ENCODE data around the gene TRIM8.

The TRIM8 gene

DNA sequence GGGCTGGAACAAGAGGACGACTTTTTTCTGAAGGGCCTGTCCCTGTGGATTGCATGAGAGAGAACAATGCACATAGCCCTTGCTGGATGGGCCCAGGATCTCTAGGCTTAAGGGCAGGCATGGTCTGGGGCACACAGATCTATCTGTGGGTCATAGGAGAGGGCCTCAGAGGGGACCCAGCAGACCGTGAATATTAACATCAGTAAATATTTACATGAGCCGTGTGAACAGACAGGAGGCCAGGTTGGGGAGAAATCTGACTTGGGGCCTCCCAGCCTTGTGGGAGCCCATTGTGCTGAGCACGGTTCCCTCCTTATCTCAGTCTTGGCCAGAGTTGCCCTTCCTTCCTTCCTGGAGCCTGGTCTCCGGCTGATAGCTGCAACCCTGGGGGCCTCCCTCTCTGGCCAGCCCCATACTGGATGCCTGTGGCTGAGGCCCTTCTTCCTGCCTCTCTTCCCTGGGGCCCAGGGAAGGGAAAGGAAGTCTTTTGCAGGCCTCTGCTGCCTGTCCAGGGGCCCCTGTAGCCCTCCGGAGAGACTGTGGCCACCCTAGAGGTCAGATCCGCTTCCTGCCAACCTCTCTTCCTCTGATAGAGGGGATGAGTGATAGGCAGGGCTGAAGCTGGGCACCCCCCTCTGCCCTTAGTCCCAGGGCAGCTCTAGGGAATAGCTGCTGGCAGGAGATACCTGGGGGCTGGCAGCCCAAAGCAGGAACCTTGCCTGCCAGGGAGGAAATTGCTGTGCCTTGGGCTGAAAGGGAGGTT is 44.5 kb upstream of the TRIM8 start:
- no peaks in the 10 kb centered on the region for H3K9me2 ChIP-seq (replicated peaks; ENCODE audit: insufficient read depth, low read length)
- no peaks in the 10 kb centered on the region for H3K9me3 ChIP-seq (ENCODE audit: insufficient read depth, low read length)
- no peaks in the 10 kb centered on the region for H3K36me3 ChIP-seq (ENCODE audit: low read length)
- H3K79me2 ChIP-seq (ENCODE audit: insufficient read depth, low read length): no peaks in the 10 kb centered on the region
- H4K20me1 ChIP-seq (ENCODE audit: low read depth, low read length): no peaks in the 10 kb centered on the region
- H3K27ac ChIP-seq (ENCODE audit: low read depth, low read length): no peak overlapping the region
- no peak overlapping the region for H2AFZ ChIP-seq (ENCODE audit: low read depth, low read length, severe bottlenecking)
- H3K27me3 ChIP-seq (ENCODE audit: low read length): no peaks in the 10 kb centered on the region
- no peak overlapping the region for H3K4me3 ChIP-seq (ENCODE audit: insufficient read depth, low read length, poor library complexity, severe bottlenecking)
- H3F3A ChIP-seq (ENCODE audit: insufficient read depth): no peaks in the 10 kb centered on the region
- no peak overlapping the region for H3K4me2 ChIP-seq (ENCODE audit: low read depth, low read length, poor library complexity, severe bottlenecking)
- TF ChIP-seq EZH2phosphoT487 (conservative IDR thresholded peaks at IDR 0.05; ENCODE audit: low read length): no peak
- TF ChIP-seq, protein P1, sequence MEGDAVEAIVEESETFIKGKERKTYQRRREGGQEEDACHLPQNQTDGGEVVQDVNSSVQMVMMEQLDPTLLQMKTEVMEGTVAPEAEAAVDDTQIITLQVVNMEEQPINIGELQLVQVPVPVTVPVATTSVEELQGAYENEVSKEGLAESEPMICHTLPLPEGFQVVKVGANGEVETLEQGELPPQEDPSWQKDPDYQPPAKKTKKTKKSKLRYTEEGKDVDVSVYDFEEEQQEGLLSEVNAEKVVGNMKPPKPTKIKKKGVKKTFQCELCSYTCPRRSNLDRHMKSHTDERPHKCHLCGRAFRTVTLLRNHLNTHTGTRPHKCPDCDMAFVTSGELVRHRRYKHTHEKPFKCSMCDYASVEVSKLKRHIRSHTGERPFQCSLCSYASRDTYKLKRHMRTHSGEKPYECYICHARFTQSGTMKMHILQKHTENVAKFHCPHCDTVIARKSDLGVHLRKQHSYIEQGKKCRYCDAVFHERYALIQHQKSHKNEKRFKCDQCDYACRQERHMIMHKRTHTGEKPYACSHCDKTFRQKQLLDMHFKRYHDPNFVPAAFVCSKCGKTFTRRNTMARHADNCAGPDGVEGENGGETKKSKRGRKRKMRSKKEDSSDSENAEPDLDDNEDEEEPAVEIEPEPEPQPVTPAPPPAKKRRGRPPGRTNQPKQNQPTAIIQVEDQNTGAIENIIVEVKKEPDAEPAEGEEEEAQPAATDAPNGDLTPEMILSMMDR (IDR thresholded peaks at IDR 0.05; ENCODE audit: insufficient read depth, low read length, poor library complexity, severe bottlenecking): no peak
- H3K9ac ChIP-seq (ENCODE audit: low read length): no peak overlapping the region

DNA sequence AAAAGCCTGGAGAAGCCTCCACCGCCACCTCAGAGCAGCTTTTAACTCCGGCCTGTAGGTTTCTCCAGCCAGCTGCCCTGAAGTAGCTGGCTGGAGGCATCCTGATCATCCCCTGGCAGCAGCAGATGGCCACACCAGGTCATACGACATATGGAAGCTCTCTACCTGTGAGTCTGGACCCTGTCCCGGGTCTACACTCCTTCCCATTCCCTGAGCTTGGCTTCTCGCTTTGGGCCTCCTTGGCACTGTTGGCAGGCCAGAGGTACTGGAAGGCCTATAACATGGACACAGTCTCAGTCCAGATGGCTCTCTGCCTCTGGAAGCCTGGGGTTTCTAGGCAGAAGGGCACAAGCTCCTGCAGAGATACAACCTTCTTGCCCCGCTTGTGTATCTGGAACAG is 43.5 kb upstream of the TRIM8 start:
- Histone ChIP-seq H3F3A (ENCODE audit: insufficient read depth) (no peaks in the 10 kb centered on the region), H4K20me1 (ENCODE audit: low read depth, low read length) (no peaks in the 10 kb centered on the region), H3K36me3 (ENCODE audit: low read length) (no peaks in the 10 kb centered on the region), H3K4me3 (ENCODE audit: insufficient read depth, low read length, poor library complexity, severe bottlenecking) (no peak overlapping the region), H3K4me2 (ENCODE audit: low read depth, low read length, poor library complexity, severe bottlenecking) (no peak overlapping the region), H3K9me3 (ENCODE audit: insufficient read depth, low read length) (no peaks in the 10 kb centered on the region), H3K27me3 (ENCODE audit: low read length) (no peaks in the 10 kb centered on the region), H2AFZ (ENCODE audit: low read depth, low read length, severe bottlenecking) (no peak overlapping the region), H3K9ac (ENCODE audit: low read length) (no peak overlapping the region), H3K9me2 (replicated peaks; ENCODE audit: insufficient read depth, low read length) (no peaks in the 10 kb centered on the region), H3K27ac (ENCODE audit: low read depth, low read length) (no peak overlapping the region), H3K79me2 (ENCODE audit: insufficient read depth, low read length) (no peaks in the 10 kb centered on the region)
- TF ChIP-seq EZH2phosphoT487 (conservative IDR thresholded peaks at IDR 0.05; ENCODE audit: low read length): no peak
- TF ChIP-seq, protein P1 (IDR thresholded peaks at IDR 0.05; ENCODE audit: insufficient read depth, low read length, poor library complexity, severe bottlenecking): no peak

DNA sequence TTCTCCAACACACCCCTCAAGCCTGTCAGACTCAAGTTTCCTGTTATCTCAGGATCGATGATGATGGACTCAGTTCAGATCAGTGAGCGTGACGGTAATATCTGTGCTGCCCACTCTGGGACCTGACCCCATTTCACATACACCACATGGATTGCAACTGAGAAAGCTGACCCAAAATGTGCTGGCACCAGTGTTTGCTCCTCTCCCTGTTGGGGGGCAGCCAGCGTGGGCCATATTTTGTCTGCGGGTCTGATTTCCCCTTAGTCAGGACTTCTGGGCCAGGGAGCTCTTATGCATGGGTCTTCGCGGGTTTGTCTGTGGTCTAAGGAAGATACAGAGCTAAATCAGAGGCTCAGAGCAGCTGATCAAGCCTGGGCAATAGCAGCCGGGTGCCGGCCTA is 42.6 kb upstream of the TRIM8 start:
- no peak overlapping the region for H3K4me2 ChIP-seq (ENCODE audit: low read depth, low read length, poor library complexity, severe bottlenecking)
- H3K27ac ChIP-seq (ENCODE audit: low read depth, low read length): no peak overlapping the region
- H3K9me3 ChIP-seq (ENCODE audit: insufficient read depth, low read length): no peaks in the 10 kb centered on the region
- no peak for TF ChIP-seq EZH2phosphoT487 (conservative IDR thresholded peaks at IDR 0.05; ENCODE audit: low read length)
- TF ChIP-seq, protein P1 (IDR thresholded peaks at IDR 0.05; ENCODE audit: insufficient read depth, low read length, poor library complexity, severe bottlenecking): no peak
- no peaks in the 10 kb centered on the region for H3K9me2 ChIP-seq (replicated peaks; ENCODE audit: insufficient read depth, low read length)
- H4K20me1 ChIP-seq (ENCODE audit: low read depth, low read length): no peaks in the 10 kb centered on the region
- no peaks in the 10 kb centered on the region for H3K27me3 ChIP-seq (ENCODE audit: low read length)
- no peaks in the 10 kb centered on the region for H3K79me2 ChIP-seq (ENCODE audit: insufficient read depth, low read length)
- no peak overlapping the region for H3K4me3 ChIP-seq (ENCODE audit: insufficient read depth, low read length, poor library complexity, severe bottlenecking)
- H3F3A ChIP-seq (ENCODE audit: insufficient read depth): no peaks in the 10 kb centered on the region
- H3K36me3 ChIP-seq (ENCODE audit: low read length): no peaks in the 10 kb centered on the region
- no peak overlapping the region for H2AFZ ChIP-seq (ENCODE audit: low read depth, low read length, severe bottlenecking)
- no peak overlapping the region for H3K9ac ChIP-seq (ENCODE audit: low read length)

Data from SU-DHL-6 (cell line).